ENCODE results near the gene ZNF280B.

ZNF280B gene

GRCh38 chr22:22520667-22521602 is 12.4 kb upstream of the ZNF280B start:
- no peak for TF ChIP-seq CTCF (IDR thresholded peaks at IDR 0.05)

- no peak for TF ChIP-seq CTCF (IDR thresholded peaks at IDR 0.05)
These were observed 11.6 kb upstream of the ZNF280B start, which contains the start of gene ZNF280A for GRCh38 chr22:22520020-22520656. ZNF280A (minus strand) TSS chr22:22520270; CDS start chr22:22515630, 4,640 bp downstream.

GRCh38 chr22:22519591-22519990 is 11.0 kb upstream of the ZNF280B start:
- no peak for TF ChIP-seq CTCF (IDR thresholded peaks at IDR 0.05)

- TF ChIP-seq CTCF (IDR thresholded peaks at IDR 0.05), result no peak
These were observed 8.4 kb upstream of the ZNF280B start for GRCh38 chr22:22516992-22517391.

- no peak for TF ChIP-seq CTCF (IDR thresholded peaks at IDR 0.05)
These were observed 7.3 kb upstream of the ZNF280B start for GRCh38 chr22:22515890-22516289.

- no peak for TF ChIP-seq CTCF (IDR thresholded peaks at IDR 0.05)
These were observed 5.1 kb upstream of the ZNF280B start for GRCh38 chr22:22513619-22514018.

GRCh38 chr22:22512951-22513350 is 4.4 kb upstream of the ZNF280B start:
- TF ChIP-seq CTCF (IDR thresholded peaks at IDR 0.05), result no peak
